Measurements from ENCODE around the gene RTTN. TPM values are rescaled to one million over a fixed set of nuclear protein-coding genes. Genes with fewer than 3 reads are reported as not detected.

The RTTN gene
- total and polyA plus RNA-seq, 2 experiments from 2014 or later: 7.2 to 31.0 TPM

DNA sequence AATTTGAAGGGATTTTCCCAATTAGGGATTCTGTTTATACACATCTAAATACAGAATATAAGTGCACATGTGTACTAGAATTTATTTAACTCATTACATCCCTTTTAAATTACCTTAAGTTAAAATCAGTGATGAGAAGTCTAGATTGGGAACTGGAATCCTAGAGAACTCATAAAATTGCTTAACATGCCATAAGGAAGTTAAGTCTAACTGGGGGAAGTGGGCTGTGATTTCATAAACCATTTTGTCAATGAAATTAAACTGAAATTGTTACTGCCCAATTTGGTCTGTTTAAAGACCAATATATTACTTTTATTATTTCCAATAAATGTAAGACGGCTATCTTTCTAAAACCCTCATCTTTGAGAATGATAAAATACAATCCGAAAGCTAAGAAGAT, 185.5 kb downstream of the RTTN start (continued):
- TF ChIP-seq, protein P1, sequence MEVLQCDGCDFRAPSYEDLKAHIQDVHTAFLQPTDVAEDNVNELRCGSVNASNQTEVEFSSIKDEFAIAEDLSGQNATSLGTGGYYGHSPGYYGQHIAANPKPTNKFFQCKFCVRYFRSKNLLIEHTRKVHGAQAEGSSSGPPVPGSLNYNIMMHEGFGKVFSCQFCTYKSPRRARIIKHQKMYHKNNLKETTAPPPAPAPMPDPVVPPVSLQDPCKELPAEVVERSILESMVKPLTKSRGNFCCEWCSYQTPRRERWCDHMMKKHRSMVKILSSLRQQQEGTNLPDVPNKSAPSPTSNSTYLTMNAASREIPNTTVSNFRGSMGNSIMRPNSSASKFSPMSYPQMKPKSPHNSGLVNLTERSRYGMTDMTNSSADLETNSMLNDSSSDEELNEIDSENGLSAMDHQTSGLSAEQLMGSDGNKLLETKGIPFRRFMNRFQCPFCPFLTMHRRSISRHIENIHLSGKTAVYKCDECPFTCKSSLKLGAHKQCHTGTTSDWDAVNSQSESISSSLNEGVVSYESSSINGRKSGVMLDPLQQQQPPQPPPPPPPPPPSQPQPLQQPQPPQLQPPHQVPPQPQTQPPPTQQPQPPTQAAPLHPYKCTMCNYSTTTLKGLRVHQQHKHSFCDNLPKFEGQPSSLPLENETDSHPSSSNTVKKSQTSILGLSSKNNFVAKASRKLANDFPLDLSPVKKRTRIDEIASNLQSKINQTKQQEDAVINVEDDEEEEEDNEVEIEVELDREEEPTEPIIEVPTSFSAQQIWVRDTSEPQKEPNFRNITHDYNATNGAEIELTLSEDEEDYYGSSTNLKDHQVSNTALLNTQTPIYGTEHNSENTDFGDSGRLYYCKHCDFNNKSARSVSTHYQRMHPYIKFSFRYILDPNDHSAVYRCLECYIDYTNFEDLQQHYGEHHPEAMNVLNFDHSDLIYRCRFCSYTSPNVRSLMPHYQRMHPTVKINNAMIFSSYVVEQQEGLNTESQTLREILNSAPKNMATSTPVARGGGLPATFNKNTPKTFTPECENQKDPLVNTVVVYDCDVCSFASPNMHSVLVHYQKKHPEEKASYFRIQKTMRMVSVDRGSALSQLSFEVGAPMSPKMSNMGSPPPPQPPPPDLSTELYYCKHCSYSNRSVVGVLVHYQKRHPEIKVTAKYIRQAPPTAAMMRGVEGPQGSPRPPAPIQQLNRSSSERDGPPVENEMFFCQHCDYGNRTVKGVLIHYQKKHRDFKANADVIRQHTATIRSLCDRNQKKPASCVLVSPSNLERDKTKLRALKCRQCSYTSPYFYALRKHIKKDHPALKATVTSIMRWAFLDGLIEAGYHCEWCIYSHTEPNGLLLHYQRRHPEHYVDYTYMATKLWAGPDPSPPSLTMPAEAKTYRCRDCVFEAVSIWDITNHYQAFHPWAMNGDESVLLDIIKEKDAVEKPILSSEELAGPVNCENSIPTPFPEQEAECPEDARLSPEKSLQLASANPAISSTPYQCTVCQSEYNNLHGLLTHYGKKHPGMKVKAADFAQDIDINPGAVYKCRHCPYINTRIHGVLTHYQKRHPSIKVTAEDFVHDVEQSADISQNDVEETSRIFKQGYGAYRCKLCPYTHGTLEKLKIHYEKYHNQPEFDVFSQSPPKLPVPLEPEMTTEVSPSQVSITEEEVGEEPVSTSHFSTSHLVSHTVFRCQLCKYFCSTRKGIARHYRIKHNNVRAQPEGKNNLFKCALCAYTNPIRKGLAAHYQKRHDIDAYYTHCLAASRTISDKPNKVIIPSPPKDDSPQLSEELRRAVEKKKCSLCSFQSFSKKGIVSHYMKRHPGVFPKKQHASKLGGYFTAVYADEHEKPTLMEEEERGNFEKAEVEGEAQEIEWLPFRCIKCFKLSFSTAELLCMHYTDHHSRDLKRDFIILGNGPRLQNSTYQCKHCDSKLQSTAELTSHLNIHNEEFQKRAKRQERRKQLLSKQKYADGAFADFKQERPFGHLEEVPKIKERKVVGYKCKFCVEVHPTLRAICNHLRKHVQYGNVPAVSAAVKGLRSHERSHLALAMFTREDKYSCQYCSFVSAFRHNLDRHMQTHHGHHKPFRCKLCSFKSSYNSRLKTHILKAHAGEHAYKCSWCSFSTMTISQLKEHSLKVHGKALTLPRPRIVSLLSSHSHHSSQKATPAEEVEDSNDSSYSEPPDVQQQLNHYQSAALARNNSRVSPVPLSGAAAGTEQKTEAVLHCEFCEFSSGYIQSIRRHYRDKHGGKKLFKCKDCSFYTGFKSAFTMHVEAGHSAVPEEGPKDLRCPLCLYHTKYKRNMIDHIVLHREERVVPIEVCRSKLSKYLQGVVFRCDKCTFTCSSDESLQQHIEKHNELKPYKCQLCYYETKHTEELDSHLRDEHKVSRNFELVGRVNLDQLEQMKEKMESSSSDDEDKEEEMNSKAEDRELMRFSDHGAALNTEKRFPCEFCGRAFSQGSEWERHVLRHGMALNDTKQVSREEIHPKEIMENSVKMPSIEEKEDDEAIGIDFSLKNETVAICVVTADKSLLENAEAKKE (CRISPR knock-in tag; IDR thresholded peaks at IDR 0.05): no peak
- TF ChIP-seq CREB1 (CRISPR knock-in tag; IDR thresholded peaks at IDR 0.05; ENCODE audit: low read depth) (no peak), NANOG (IDR thresholded peaks at IDR 0.05; ENCODE audit: borderline replicate concordance) (no peak), JUNB (IDR thresholded peaks at IDR 0.05; ENCODE audit: unreplicated experiment) (no peak), ZNF331 (CRISPR knock-in tag; IDR thresholded peaks at IDR 0.05; ENCODE audit: low read depth) (no peak)
- TF ChIP-seq, protein P2, sequence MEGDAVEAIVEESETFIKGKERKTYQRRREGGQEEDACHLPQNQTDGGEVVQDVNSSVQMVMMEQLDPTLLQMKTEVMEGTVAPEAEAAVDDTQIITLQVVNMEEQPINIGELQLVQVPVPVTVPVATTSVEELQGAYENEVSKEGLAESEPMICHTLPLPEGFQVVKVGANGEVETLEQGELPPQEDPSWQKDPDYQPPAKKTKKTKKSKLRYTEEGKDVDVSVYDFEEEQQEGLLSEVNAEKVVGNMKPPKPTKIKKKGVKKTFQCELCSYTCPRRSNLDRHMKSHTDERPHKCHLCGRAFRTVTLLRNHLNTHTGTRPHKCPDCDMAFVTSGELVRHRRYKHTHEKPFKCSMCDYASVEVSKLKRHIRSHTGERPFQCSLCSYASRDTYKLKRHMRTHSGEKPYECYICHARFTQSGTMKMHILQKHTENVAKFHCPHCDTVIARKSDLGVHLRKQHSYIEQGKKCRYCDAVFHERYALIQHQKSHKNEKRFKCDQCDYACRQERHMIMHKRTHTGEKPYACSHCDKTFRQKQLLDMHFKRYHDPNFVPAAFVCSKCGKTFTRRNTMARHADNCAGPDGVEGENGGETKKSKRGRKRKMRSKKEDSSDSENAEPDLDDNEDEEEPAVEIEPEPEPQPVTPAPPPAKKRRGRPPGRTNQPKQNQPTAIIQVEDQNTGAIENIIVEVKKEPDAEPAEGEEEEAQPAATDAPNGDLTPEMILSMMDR (conservative IDR thresholded peaks at IDR 0.05; ENCODE audit: low read depth in 2 of 2): no peak
- TF ChIP-seq, protein P3, sequence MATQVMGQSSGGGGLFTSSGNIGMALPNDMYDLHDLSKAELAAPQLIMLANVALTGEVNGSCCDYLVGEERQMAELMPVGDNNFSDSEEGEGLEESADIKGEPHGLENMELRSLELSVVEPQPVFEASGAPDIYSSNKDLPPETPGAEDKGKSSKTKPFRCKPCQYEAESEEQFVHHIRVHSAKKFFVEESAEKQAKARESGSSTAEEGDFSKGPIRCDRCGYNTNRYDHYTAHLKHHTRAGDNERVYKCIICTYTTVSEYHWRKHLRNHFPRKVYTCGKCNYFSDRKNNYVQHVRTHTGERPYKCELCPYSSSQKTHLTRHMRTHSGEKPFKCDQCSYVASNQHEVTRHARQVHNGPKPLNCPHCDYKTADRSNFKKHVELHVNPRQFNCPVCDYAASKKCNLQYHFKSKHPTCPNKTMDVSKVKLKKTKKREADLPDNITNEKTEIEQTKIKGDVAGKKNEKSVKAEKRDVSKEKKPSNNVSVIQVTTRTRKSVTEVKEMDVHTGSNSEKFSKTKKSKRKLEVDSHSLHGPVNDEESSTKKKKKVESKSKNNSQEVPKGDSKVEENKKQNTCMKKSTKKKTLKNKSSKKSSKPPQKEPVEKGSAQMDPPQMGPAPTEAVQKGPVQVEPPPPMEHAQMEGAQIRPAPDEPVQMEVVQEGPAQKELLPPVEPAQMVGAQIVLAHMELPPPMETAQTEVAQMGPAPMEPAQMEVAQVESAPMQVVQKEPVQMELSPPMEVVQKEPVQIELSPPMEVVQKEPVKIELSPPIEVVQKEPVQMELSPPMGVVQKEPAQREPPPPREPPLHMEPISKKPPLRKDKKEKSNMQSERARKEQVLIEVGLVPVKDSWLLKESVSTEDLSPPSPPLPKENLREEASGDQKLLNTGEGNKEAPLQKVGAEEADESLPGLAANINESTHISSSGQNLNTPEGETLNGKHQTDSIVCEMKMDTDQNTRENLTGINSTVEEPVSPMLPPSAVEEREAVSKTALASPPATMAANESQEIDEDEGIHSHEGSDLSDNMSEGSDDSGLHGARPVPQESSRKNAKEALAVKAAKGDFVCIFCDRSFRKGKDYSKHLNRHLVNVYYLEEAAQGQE (IDR thresholded peaks at IDR 0.05; ENCODE audit: unreplicated experiment): no peak

All from GM23338 (cell line).